ENCODE data around the gene DGCR8. TPM values are rescaled to one million over a fixed set of nuclear protein-coding genes. Genes with fewer than 3 reads are reported as not detected.

DGCR8 gene
- total RNA-seq, 1 donor from 2014 or later = 32.5 TPM

DNA sequence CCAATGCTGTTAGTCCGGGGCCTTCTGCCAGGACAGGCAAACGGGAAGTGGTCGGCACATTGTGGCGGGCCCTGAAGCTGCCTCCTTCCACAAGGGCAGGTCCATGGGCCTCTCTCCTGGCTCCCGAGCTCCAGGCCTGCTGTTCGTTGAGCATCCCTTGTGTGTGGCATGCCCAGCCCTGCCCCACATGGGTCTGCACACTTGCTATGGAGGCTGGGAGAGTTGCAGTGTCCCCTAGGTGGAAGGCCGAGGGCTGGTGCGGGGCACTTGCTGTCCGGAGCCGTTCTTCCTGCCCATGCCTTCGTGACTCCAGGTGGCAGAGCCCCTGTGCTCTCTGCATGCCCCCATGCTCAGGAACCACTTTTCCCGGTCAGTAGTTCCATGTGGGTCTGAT is 26.0 kb upstream of the DGCR8 start:
- Mint-ChIP-seq H3K27ac (ENCODE audit: unreplicated experiment) (no peak overlapping the region), H3K36me3 (ENCODE audit: low read depth) (peaks cover 22% of the 10 kb centered on the region), H3K4me1 (ENCODE audit: low read depth) (no peaks in the 10 kb centered on the region), H3K27me3 (ENCODE audit: low read depth) (no peaks in the 10 kb centered on the region), H3K9me3 (ENCODE audit: low read depth) (peaks cover 2% of the 10 kb centered on the region), H3K4me3 (ENCODE audit: unreplicated experiment) (no peak overlapping the region)
- DNase-seq (ENCODE audit: low spot score) = no peak
- TF ChIP-seq CTCF (IDR thresholded peaks at IDR 0.05) = no peak

GRCh38 chr22:20054485-20054884 is 25.6 kb upstream of the DGCR8 start:
- DNase-seq (ENCODE audit: low spot score) = no peak
- no peak for TF ChIP-seq CTCF (IDR thresholded peaks at IDR 0.05)
- H3K4me3 Mint-ChIP-seq (ENCODE audit: unreplicated experiment) = no peak overlapping the region
- no peaks in the 10 kb centered on the region for H3K27me3 Mint-ChIP-seq (ENCODE audit: low read depth)
- H3K27ac Mint-ChIP-seq (ENCODE audit: unreplicated experiment) = no peak overlapping the region
- H3K4me1 Mint-ChIP-seq (ENCODE audit: low read depth) = no peaks in the 10 kb centered on the region
- H3K36me3 Mint-ChIP-seq (ENCODE audit: low read depth) = peaks cover 20% of the 10 kb centered on the region
- H3K9me3 Mint-ChIP-seq (ENCODE audit: low read depth) = no peaks in the 10 kb centered on the region

GRCh38 chr22:20055144-20055543 is 24.9 kb upstream of the DGCR8 start:
- Mint-ChIP-seq H3K27me3 (ENCODE audit: low read depth) (no peaks in the 10 kb centered on the region), H3K36me3 (ENCODE audit: low read depth) (peaks cover 20% of the 10 kb centered on the region), H3K27ac (ENCODE audit: unreplicated experiment) (no peak overlapping the region), H3K4me3 (ENCODE audit: unreplicated experiment) (no peak overlapping the region), H3K9me3 (ENCODE audit: low read depth) (no peaks in the 10 kb centered on the region), H3K4me1 (ENCODE audit: low read depth) (no peaks in the 10 kb centered on the region)
- TF ChIP-seq CTCF (IDR thresholded peaks at IDR 0.05) = no peak
- DNase-seq (ENCODE audit: low spot score) = no peak

DNA sequence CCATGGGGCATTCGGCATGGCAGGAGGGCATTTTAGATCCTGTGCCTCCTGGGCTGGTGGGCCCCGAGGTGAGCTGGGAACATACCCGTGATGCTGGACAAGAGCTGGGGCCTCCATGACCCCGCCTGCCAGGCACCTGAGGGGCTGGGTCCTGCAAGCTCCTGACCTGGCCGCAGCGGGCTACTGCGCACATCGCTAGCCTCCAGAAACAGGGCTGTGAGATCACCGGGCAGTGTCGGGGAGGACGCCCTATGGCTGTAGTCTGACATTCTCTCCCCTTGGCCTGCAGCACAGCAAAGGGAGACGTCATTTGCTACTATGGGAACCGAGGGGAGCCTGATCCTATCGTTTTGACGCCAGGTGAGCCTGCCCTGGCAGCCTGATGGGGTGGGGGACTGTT is 24.4 kb upstream of the DGCR8 start:
- H3K4me1 Mint-ChIP-seq (ENCODE audit: low read depth) = no peaks in the 10 kb centered on the region
- DNase-seq (ENCODE audit: low spot score) = no peak
- H3K27ac Mint-ChIP-seq (ENCODE audit: unreplicated experiment) = no peak overlapping the region
- no peaks in the 10 kb centered on the region for H3K9me3 Mint-ChIP-seq (ENCODE audit: low read depth)
- peaks cover 21% of the 10 kb centered on the region for H3K36me3 Mint-ChIP-seq (ENCODE audit: low read depth)
- TF ChIP-seq CTCF (IDR thresholded peaks at IDR 0.05) = no peak
- H3K4me3 Mint-ChIP-seq (ENCODE audit: unreplicated experiment) = no peak overlapping the region
- H3K27me3 Mint-ChIP-seq (ENCODE audit: low read depth) = no peaks in the 10 kb centered on the region

DNA sequence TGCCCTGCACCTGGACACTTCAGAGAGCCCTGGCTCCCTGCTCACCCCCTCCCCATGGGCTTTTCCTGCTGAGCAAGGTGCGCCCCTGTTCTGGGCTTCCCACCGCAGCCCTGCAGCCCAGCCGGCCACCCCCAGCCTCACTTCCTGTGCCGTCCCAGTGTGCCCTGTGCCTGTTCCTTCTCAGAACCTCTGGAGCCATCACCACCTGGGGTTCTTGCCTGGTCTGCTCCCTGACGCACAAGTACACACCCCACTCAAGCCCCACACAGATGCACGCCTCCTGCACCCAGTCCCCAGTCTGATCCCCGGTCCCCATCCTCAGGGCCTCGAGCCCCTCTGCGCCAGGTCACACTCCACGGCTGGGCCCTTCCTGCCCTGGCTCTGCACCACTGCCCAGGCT is 23.9 kb upstream of the DGCR8 start:
- Mint-ChIP-seq H3K4me3 (ENCODE audit: unreplicated experiment) (no peak overlapping the region), H3K27ac (ENCODE audit: unreplicated experiment) (no peak overlapping the region), H3K36me3 (ENCODE audit: low read depth) (peaks cover 21% of the 10 kb centered on the region), H3K27me3 (ENCODE audit: low read depth) (no peaks in the 10 kb centered on the region), H3K9me3 (ENCODE audit: low read depth) (no peaks in the 10 kb centered on the region), H3K4me1 (ENCODE audit: low read depth) (no peaks in the 10 kb centered on the region)
- TF ChIP-seq CTCF (IDR thresholded peaks at IDR 0.05) = no peak
- no peak for DNase-seq (ENCODE audit: low spot score)
